Endothelial cell (in vitro differentiated cells): ENCODE data around the gene EPB42. TPM values are rescaled to one million over a fixed set of nuclear protein-coding genes. Genes with fewer than 3 reads are reported as not detected.
"Not testable (repeated sequence)": the region's sequence is repeated elsewhere in the genome, so short reads cannot be mapped to it uniquely, and the experiment has no call there.

ENCODE experiments used
- DNase-seq: peaks from one replicate; pipeline ENCODE4 v3.0.0; 2021; ENCODE audit warnings: low spot score
- H3K27ac Mint-ChIP-seq: one replicate; pipeline ENCODE4 v1.8.0; 2021; ENCODE audit warnings: mixed read lengths, inconsistent platforms; ENCODE audit not compliant: unreplicated experiment
- H3K27me3 Mint-ChIP-seq: one replicate; pipeline ENCODE4 v1.8.0; 2021; ENCODE audit warnings: mild to moderate bottlenecking, moderate library complexity, mixed read lengths, inconsistent platforms; ENCODE audit not compliant: unreplicated experiment
- H3K36me3 Mint-ChIP-seq: one replicate; pipeline ENCODE4 v1.8.0; 2021; ENCODE audit warnings: mild to moderate bottlenecking, low read depth, mixed read lengths, inconsistent platforms; ENCODE audit not compliant: unreplicated experiment
- H3K4me1 Mint-ChIP-seq: one replicate; pipeline ENCODE4 v1.8.0; 2021; ENCODE audit warnings: mild to moderate bottlenecking, mixed read lengths, inconsistent platforms; ENCODE audit not compliant: unreplicated experiment
- H3K4me3 Mint-ChIP-seq: one replicate; pipeline ENCODE4 v1.8.0; 2021; ENCODE audit warnings: mild to moderate bottlenecking, mixed read lengths, inconsistent platforms; ENCODE audit not compliant: unreplicated experiment
- H3K9me3 Mint-ChIP-seq: one replicate; pipeline ENCODE4 v1.8.0; 2021; ENCODE audit warnings: mixed read lengths, inconsistent platforms; ENCODE audit not compliant: unreplicated experiment
- CTCF ChIP-seq: fragments of 200-600 bp; sonication (generic); IDR thresholded peaks from one replicate; pipeline ENCODE4 v1.5.0; 2021; ENCODE audit warnings: antibody characterized with exemption; ENCODE audit not compliant: unreplicated experiment
- total RNA-seq: library from RNA; stranded (reverse); fragmentation: NEBNext Ultra II Directional; extraction: Animal tissue kit (Norgen Biotek cat#: 25700); gene quantifications from one replicate; pipeline ENCODE4 v1.2.1, GENCODE V29; 2021; ENCODE audit not compliant: unreplicated experiment

EPB42 gene
- total RNA-seq, 1 donor from 2014 or later: not detected

GRCh38 chr15:43235536-43235935 lies 14.7 kb upstream of the EPB42 start:
- DNase-seq: no peak
- H3K27ac Mint-ChIP-seq: no peak overlapping the region
- peaks cover 40% of the 10 kb centered on the region for H3K4me1 Mint-ChIP-seq
- no peak overlapping the region for H3K4me3 Mint-ChIP-seq
- no peaks in the 10 kb centered on the region for H3K9me3 Mint-ChIP-seq
- TF ChIP-seq CTCF: no peak
- peaks cover 7% of the 10 kb centered on the region for H3K27me3 Mint-ChIP-seq
- no peaks in the 10 kb centered on the region for H3K36me3 Mint-ChIP-seq

GRCh38 chr15:43232289-43232874 lies 11.6 kb upstream of the EPB42 start:
- Mint-ChIP-seq H3K27ac (no peak overlapping the region), H3K36me3 (no peaks in the 10 kb centered on the region), H3K4me3 (no peak overlapping the region), H3K4me1 (peaks cover 21% of the 10 kb centered on the region), H3K9me3 (no peaks in the 10 kb centered on the region), H3K27me3 (peaks cover 6% of the 10 kb centered on the region)
- DNase-seq: no peak
- TF ChIP-seq CTCF: no peak

GRCh38 chr15:43230640-43231115 lies 9.9 kb upstream of the EPB42 start:
- no peak overlapping the region for H3K27ac Mint-ChIP-seq
- TF ChIP-seq CTCF: no peak
- no peaks in the 10 kb centered on the region for H3K36me3 Mint-ChIP-seq
- H3K4me1 Mint-ChIP-seq: peaks cover 14% of the 10 kb centered on the region
- no peak overlapping the region for H3K4me3 Mint-ChIP-seq
- no peak for DNase-seq
- no peaks in the 10 kb centered on the region for H3K9me3 Mint-ChIP-seq
- H3K27me3 Mint-ChIP-seq: peaks cover 2% of the 10 kb centered on the region

- Mint-ChIP-seq H3K9me3 (no peaks in the 10 kb centered on the region), H3K27ac (no peak overlapping the region), H3K36me3 (no peaks in the 10 kb centered on the region), H3K4me3 (no peak overlapping the region), H3K27me3 (peaks cover 5% of the 10 kb centered on the region), H3K4me1 (peaks cover 17% of the 10 kb centered on the region)
- no peak for DNase-seq
- no peak for TF ChIP-seq CTCF
These were observed 9.2 kb upstream of the EPB42 start for GRCh38 chr15:43229977-43230376.

- H3K9me3 Mint-ChIP-seq: no peaks in the 10 kb centered on the region
- TF ChIP-seq CTCF: no peak
- no peaks in the 10 kb centered on the region for H3K36me3 Mint-ChIP-seq
- H3K27ac Mint-ChIP-seq: no peak overlapping the region
- no peak for DNase-seq
- peaks cover 3% of the 10 kb centered on the region for H3K27me3 Mint-ChIP-seq
- no peak overlapping the region for H3K4me3 Mint-ChIP-seq
- peaks cover 7% of the 10 kb centered on the region for H3K4me1 Mint-ChIP-seq
These were observed 5.9 kb upstream of the EPB42 start for GRCh38 chr15:43226436-43227305.

- H3K36me3 Mint-ChIP-seq: not testable (repeated sequence)
These were observed 5.1 kb upstream of the EPB42 start for GRCh38 chr15:43225950-43226255.

More at GRCh38 chr15:43225950-43226255, 5.1 kb upstream of the EPB42 start:
- H3K4me1 Mint-ChIP-seq, H3K4me3 Mint-ChIP-seq, H3K9me3 Mint-ChIP-seq, H3K27me3 Mint-ChIP-seq, H3K27ac Mint-ChIP-seq, DNase-seq: not testable (repeated sequence)
